Natural killer cell (primary cell): ENCODE measurements around the gene NRG3. TPM values are rescaled to one million over a fixed set of nuclear protein-coding genes. Genes with fewer than 3 reads are reported as not detected.

Experiments used
- ATAC-seq, 3 donors: fragments of 150-1000 bp in 2 of 3; fragments of 200-7000 bp in 1 of 3; cut with Tn5 transposase; 1 replicate in 1 of 3; 2 replicates in 2 of 3; pipeline ENCODE4 v1.10.0; 2021; ENCODE audit warnings: mild to moderate bottlenecking in 2 of 3, moderate library complexity in 2 of 3
- DNase-seq, 2 donors: peaks; one replicate each; pipeline versions ENCODE4 v3.0.0 to v3.0.0-alpha.2; 2013 to 2021; ENCODE audit warnings: mixed read lengths in 1 of 2
- H3K27ac ChIP-seq: one replicate; pipeline ENCODE4 v1.5.1; 2013; ENCODE audit warnings: mild to moderate bottlenecking, low read length
- H3K27me3 ChIP-seq: one replicate; pipeline ENCODE4 v1.6.1; 2013; ENCODE audit warnings: low read length; ENCODE audit not compliant: control insufficient read depth, insufficient read depth
- H3K36me3 ChIP-seq: one replicate; pipeline ENCODE4 v1.6.1; 2013; ENCODE audit warnings: low read length; ENCODE audit not compliant: control insufficient read depth, insufficient read depth
- H3K4me1 ChIP-seq: one replicate; pipeline ENCODE4 v1.6.1; 2013; ENCODE audit warnings: low read length; ENCODE audit not compliant: control insufficient read depth, insufficient read depth
- H3K4me3 ChIP-seq: one replicate; pipeline ENCODE4 v1.5.1; 2013; ENCODE audit warnings: low read length
- H3K9me3 ChIP-seq: one replicate; pipeline ENCODE4 v1.6.1; 2013; ENCODE audit warnings: low read length; ENCODE audit not compliant: control insufficient read depth, insufficient read depth
- H3K27ac Mint-ChIP-seq, 2 donors: one replicate each; pipeline ENCODE4 v1.8.0; 2022; ENCODE audit warnings: mild to moderate bottlenecking in 2 of 2, mixed read lengths in 2 of 2, moderate library complexity in 1 of 2
- H3K27me3 Mint-ChIP-seq, 2 donors: one replicate each; pipeline ENCODE4 v1.8.0; 2022; ENCODE audit warnings: low read depth in 2 of 2, mixed read lengths in 2 of 2
- H3K36me3 Mint-ChIP-seq: one replicate; pipeline ENCODE4 v1.8.0; 2022; ENCODE audit warnings: mixed read lengths
- H3K4me1 Mint-ChIP-seq, 2 donors: one replicate each; pipeline ENCODE4 v1.8.0; 2022; ENCODE audit warnings: mixed read lengths in 2 of 2
- H3K4me3 Mint-ChIP-seq: one replicate; pipeline ENCODE4 v1.8.0; 2022; ENCODE audit warnings: mild to moderate bottlenecking, moderate library complexity, mixed read lengths
- H3K9me3 Mint-ChIP-seq, 2 donors: one replicate each; pipeline ENCODE4 v1.8.0; 2022; ENCODE audit warnings: mixed read lengths in 2 of 2
- WGBS: methylation state at CpG from one replicate; pipeline ENCODE4 v1.1.7; 2013; ENCODE audit warnings: missing lambda C conversion rate; ENCODE audit not compliant: insufficient coverage; 5-methylcytosine and 5-hydroxymethylcytosine counted together
- intact Hi-C: fragments of 100-400 bp; cut with micrococcal nuclease; formaldehyde crosslinking; loops from one replicate; pipeline ENCODE4 v1.14.2; 2022
- total RNA-seq, 4 donors: library from RNA; stranded (reverse); fragments of 120-200 nt in 1 of 4; gene quantifications; one replicate each; pipeline versions ENCODE4 v1.2.3 to v1.2.4, GENCODE V29; 2013 to 2022
- TF ChIP-seq, protein P1 (sequence below): fragments of 200-600 bp; IDR thresholded peaks from one replicate; pipeline ENCODE4 v1.8.0; 2022; ENCODE audit warnings: antibody characterized with exemption

Gene NRG3
- total RNA-seq, 3 donors from 2014 or later (not counting 1 experiment from before 2014, with no cell fraction given), result not detected

GRCh38 chr10:82319074-82319473 lies 444.1 kb downstream of the NRG3 start:
- Histone ChIP-seq H3K36me3 (no peaks in the 10 kb centered on the region), H3K27ac (no peak overlapping the region), H3K9me3 (peaks cover 6% of the 10 kb centered on the region), H3K4me1 (no peaks in the 10 kb centered on the region), H3K4me3 (no peak overlapping the region), H3K27me3 (no peaks in the 10 kb centered on the region)
- Mint-ChIP-seq H3K27ac (no peak overlapping the region), H3K4me1 (no peaks in the 10 kb centered on the region), H3K36me3 (no peaks in the 10 kb centered on the region), H3K4me3 (no peak overlapping the region), H3K9me3 (peaks cover 8 to 9% of the 10 kb centered on the region in 2 donors), H3K27me3 (no peaks in the 10 kb centered on the region)
- intact Hi-C loops, result no loop called here
- WGBS, result 100% methylated on average over 5 of the region's 5 CpGs
- TF ChIP-seq, protein P1, sequence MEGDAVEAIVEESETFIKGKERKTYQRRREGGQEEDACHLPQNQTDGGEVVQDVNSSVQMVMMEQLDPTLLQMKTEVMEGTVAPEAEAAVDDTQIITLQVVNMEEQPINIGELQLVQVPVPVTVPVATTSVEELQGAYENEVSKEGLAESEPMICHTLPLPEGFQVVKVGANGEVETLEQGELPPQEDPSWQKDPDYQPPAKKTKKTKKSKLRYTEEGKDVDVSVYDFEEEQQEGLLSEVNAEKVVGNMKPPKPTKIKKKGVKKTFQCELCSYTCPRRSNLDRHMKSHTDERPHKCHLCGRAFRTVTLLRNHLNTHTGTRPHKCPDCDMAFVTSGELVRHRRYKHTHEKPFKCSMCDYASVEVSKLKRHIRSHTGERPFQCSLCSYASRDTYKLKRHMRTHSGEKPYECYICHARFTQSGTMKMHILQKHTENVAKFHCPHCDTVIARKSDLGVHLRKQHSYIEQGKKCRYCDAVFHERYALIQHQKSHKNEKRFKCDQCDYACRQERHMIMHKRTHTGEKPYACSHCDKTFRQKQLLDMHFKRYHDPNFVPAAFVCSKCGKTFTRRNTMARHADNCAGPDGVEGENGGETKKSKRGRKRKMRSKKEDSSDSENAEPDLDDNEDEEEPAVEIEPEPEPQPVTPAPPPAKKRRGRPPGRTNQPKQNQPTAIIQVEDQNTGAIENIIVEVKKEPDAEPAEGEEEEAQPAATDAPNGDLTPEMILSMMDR, result no peak
- DNase-seq (no peak), ATAC-seq (no peak)

GRCh38 chr10:82319562-82319961 lies 444.6 kb downstream of the NRG3 start:
- TF ChIP-seq, protein P1, result no peak
- Histone ChIP-seq H3K4me3 (no peak overlapping the region), H3K27me3 (no peaks in the 10 kb centered on the region), H3K27ac (no peak overlapping the region), H3K36me3 (no peaks in the 10 kb centered on the region), H3K4me1 (no peaks in the 10 kb centered on the region), H3K9me3 (peaks cover 6% of the 10 kb centered on the region)
- DNase-seq (no peak), ATAC-seq (no peak)
- no peaks in the 10 kb centered on the region for H3K27me3 Mint-ChIP-seq
- no peak overlapping the region for H3K27ac Mint-ChIP-seq
- WGBS, result 32% methylated on average over 1 of the region's 1 CpG
- H3K36me3 Mint-ChIP-seq, result peaks cover under 1% of the 10 kb centered on the region
- no peak overlapping the region for H3K4me3 Mint-ChIP-seq
- no peaks in the 10 kb centered on the region for H3K4me1 Mint-ChIP-seq
- intact Hi-C loops, result no loop called here
- H3K9me3 Mint-ChIP-seq, result peaks cover 8 to 12% of the 10 kb centered on the region in 2 donors

DNA sequence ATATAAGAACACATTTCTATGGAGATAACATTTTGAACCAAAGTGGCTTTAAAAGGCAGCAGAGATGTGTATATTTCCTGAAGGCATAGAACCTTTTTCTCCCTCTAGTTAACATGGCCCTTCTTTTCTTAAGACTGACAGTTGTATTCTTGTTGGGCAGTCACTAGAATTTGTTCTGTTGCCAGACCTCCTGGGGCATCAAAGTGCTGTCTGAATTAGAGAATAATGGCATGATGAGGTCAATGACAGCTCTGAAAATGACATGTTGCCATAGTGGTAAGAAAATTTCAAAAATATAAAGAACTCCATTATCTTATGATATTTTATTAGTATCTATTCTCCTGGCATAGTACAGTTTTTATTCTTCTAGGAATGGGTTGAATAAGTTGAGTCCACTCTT lies 446.7 kb downstream of the NRG3 start:
- no peak for DNase-seq
- no peaks in the 10 kb centered on the region for H3K27me3 Mint-ChIP-seq
- H3K27ac Mint-ChIP-seq, result no peak overlapping the region
- no peak overlapping the region for H3K4me3 Mint-ChIP-seq
- ATAC-seq, result no peak
- peaks cover 11% of the 10 kb centered on the region for H3K36me3 Mint-ChIP-seq
- TF ChIP-seq, protein P1, result no peak
- Histone ChIP-seq H3K4me1 (no peaks in the 10 kb centered on the region), H3K9me3 (peaks cover 6% of the 10 kb centered on the region), H3K27me3 (no peaks in the 10 kb centered on the region), H3K36me3 (no peaks in the 10 kb centered on the region), H3K27ac (no peak overlapping the region), H3K4me3 (no peak overlapping the region)
- no peaks in the 10 kb centered on the region for H3K4me1 Mint-ChIP-seq
- peaks cover 12 to 20% of the 10 kb centered on the region in 2 donors for H3K9me3 Mint-ChIP-seq
- intact Hi-C loops, result no loop called here

DNA sequence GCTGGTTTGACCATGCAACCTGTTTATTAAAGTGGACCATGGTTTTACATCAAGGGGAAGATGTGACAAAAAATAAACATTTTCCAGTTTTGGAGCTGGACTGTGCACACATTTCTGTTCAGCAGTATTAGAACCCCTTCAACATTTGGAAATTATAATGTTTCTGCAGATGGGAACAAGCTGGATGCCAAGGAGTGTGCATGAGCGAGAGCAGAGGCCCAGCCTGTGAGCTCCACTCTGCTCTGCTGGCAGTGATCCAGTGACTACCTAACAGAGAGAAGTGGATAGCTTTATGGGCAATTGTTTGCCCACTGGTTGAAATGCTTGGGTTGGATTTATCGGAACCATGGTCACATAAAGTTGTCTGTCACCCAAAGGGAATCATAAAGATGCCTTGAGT lies 456.7 kb downstream of the NRG3 start:
- Mint-ChIP-seq H3K9me3 (peaks cover 15 to 16% of the 10 kb centered on the region in 2 donors), H3K4me1 (no peaks in the 10 kb centered on the region), H3K4me3 (no peak overlapping the region), H3K36me3 (no peaks in the 10 kb centered on the region), H3K27me3 (no peaks in the 10 kb centered on the region), H3K27ac (no peak overlapping the region)
- intact Hi-C loops, result no loop called here
- DNase-seq (no peak), ATAC-seq (no peak)
- Histone ChIP-seq H3K4me3 (no peak overlapping the region), H3K9me3 (no peaks in the 10 kb centered on the region), H3K4me1 (no peaks in the 10 kb centered on the region), H3K36me3 (no peaks in the 10 kb centered on the region), H3K27me3 (no peaks in the 10 kb centered on the region), H3K27ac (no peak overlapping the region)
- TF ChIP-seq, protein P1, result no peak
- WGBS, result 83% methylated on average over 2 of the region's 2 CpGs
